WTC11 (cell line): ENCODE measurements around the gene SPG21. TPM values are rescaled to one million over a fixed set of nuclear protein-coding genes. Genes with fewer than 3 reads are reported as not detected.

ENCODE experiments used
- ATAC-seq: fragments of 200-7000 bp; cut with Tn5 transposase; 2 replicates; pipeline ENCODE4 v1.10.0; 2021; ENCODE audit warnings: mild to moderate bottlenecking, moderate library complexity
- CTCF ChIA-PET: fragments of 300-600 bp; sonication (Branson Sonifier 250); formaldehyde crosslinking; loops from one replicate; lab custom pipeline; 2021; ENCODE audit warnings: antibody characterized with exemption; lab: Charles Lee
- POLR2A ChIA-PET: fragments of 350-600 bp; sonication (Branson Sonifier 250); formaldehyde crosslinking; loops from one replicate; lab custom pipeline; 2021; ENCODE audit warnings: antibody characterized with exemption; lab: Charles Lee
- DNase-seq: peaks from one replicate; pipeline ENCODE4 v3.0.0; 2021; ENCODE audit warnings: low spot score
- H3K27ac Mint-ChIP-seq: 2 replicates; pipeline ENCODE4 v1.8.0; 2021; ENCODE audit warnings: mixed read lengths
- H3K27me3 Mint-ChIP-seq: 2 replicates; pipeline ENCODE4 v1.8.0; 2021; ENCODE audit warnings: low read depth, mild to moderate bottlenecking, moderate library complexity, mixed read lengths
- H3K36me3 Mint-ChIP-seq: 2 replicates; pipeline ENCODE4 v1.8.0; 2021; ENCODE audit warnings: mixed read lengths
- H3K4me1 Mint-ChIP-seq: 2 replicates; pipeline ENCODE4 v1.8.0; 2022; ENCODE audit warnings: mixed read lengths
- H3K4me3 Mint-ChIP-seq: 2 replicates; pipeline ENCODE4 v1.8.0; 2021; ENCODE audit warnings: mild to moderate bottlenecking, moderate library complexity, mixed read lengths
- H3K9me3 Mint-ChIP-seq: 2 replicates; pipeline ENCODE4 v1.8.0; 2021; ENCODE audit warnings: mixed read lengths
- CREB1 ChIP-seq: sonication (generic); formaldehyde crosslinking; IDR thresholded peaks from 2 replicates; pipeline ENCODE4 v1.8.0; 2023; ENCODE audit warnings: mild to moderate bottlenecking, missing genetic modification reagents
- FOXJ3 ChIP-seq: sonication (generic); formaldehyde crosslinking; IDR thresholded peaks from 2 replicates; pipeline ENCODE4 v1.9.0; 2021; ENCODE audit warnings: missing genetic modification reagents, mild to moderate bottlenecking, borderline replicate concordance
- GTF2I ChIP-seq: fragments of 250-450 bp; sonication (Bioruptor Pico); conservative IDR thresholded peaks from 2 replicates; pipeline ENCODE4 v1.4.0; 2021; ENCODE audit warnings: mild to moderate bottlenecking
- JAZF1 ChIP-seq: fragments of 250-450 bp; sonication (Bioruptor Pico); IDR thresholded peaks from 2 replicates; pipeline ENCODE4 v1.9.0; 2021; ENCODE audit warnings: moderate library complexity, mild to moderate bottlenecking, inconsistent platforms
- KAT7 ChIP-seq: sonication (generic); formaldehyde crosslinking; IDR thresholded peaks from 2 replicates; pipeline ENCODE4 v1.8.1; 2023; ENCODE audit warnings: missing genetic modification reagents, mild to moderate bottlenecking, borderline replicate concordance
- MXD4 ChIP-seq: fragments of 250-450 bp; sonication (Bioruptor Pico); IDR thresholded peaks from 2 replicates; pipeline ENCODE4 v1.8.0; 2021; ENCODE audit warnings: mild to moderate bottlenecking, moderate library complexity, borderline replicate concordance
- MYBL2 ChIP-seq: sonication (generic); formaldehyde crosslinking; IDR thresholded peaks from 2 replicates; pipeline ENCODE4 v1.8.1; 2023; ENCODE audit warnings: mild to moderate bottlenecking, moderate library complexity, missing genetic modification reagents
- NFE2L1 ChIP-seq: sonication (generic); formaldehyde crosslinking; IDR thresholded peaks from 2 replicates; pipeline ENCODE4 v1.8.1; 2023; ENCODE audit warnings: missing genetic modification reagents
- NFYB ChIP-seq: sonication (generic); formaldehyde crosslinking; conservative IDR thresholded peaks from 2 replicates; pipeline ENCODE4 v1.8.0; 2022; ENCODE audit warnings: low read depth, missing genetic modification reagents
- SMAD3 ChIP-seq: sonication (generic); formaldehyde crosslinking; IDR thresholded peaks from 2 replicates; pipeline ENCODE4 v1.8.0; 2022; ENCODE audit warnings: missing genetic modification reagents, mild to moderate bottlenecking, borderline replicate concordance
- SMAD4 ChIP-seq: sonication (generic); formaldehyde crosslinking; IDR thresholded peaks from 2 replicates; pipeline ENCODE4 v1.8.0; 2022; ENCODE audit warnings: mild to moderate bottlenecking, missing genetic modification reagents
- SP1 ChIP-seq: sonication (generic); formaldehyde crosslinking; conservative IDR thresholded peaks from 2 replicates; pipeline ENCODE4 v1.8.1; 2022; ENCODE audit warnings: missing genetic modification reagents
- TCF7 ChIP-seq: sonication (generic); formaldehyde crosslinking; IDR thresholded peaks from 2 replicates; pipeline ENCODE4 v1.8.0; 2022; ENCODE audit warnings: mild to moderate bottlenecking, low read depth, missing genetic modification reagents, moderate library complexity
- ZBTB21 ChIP-seq: sonication (generic); formaldehyde crosslinking; IDR thresholded peaks from 2 replicates; pipeline ENCODE4 v1.8.1; 2023; ENCODE audit warnings: mild to moderate bottlenecking, missing genetic modification reagents, borderline replicate concordance
- ZNF416 ChIP-seq: fragments of 250-450 bp; sonication (Bioruptor Pico); IDR thresholded peaks from 2 replicates; pipeline ENCODE4 v1.9.0; 2021; ENCODE audit warnings: mild to moderate bottlenecking, inconsistent platforms
- ZNF532 ChIP-seq: fragments of 250-450 bp; sonication (Bioruptor Pico); IDR thresholded peaks from 2 replicates; pipeline ENCODE4 v1.9.0; 2021; ENCODE audit warnings: mild to moderate bottlenecking, borderline replicate concordance
- total RNA-seq: library from RNA; stranded (reverse); gene quantifications from 3 replicates; pipeline ENCODE4 v1.2.3, GENCODE V29; 2021
- TF ChIP-seq, protein P1 (sequence below): sonication (generic); formaldehyde crosslinking; conservative IDR thresholded peaks from 2 replicates; pipeline ENCODE4 v1.8.1; 2023; ENCODE audit warnings: mild to moderate bottlenecking, low read depth, missing genetic modification reagents, moderate library complexity
- TF ChIP-seq, protein P2 (sequence below): sonication (generic); formaldehyde crosslinking; IDR thresholded peaks from 2 replicates; pipeline ENCODE4 v1.8.1; 2023; ENCODE audit warnings: mild to moderate bottlenecking, missing genetic modification reagents, moderate library complexity
- TF ChIP-seq, protein P3 (sequence below): sonication (generic); formaldehyde crosslinking; IDR thresholded peaks from 2 replicates; pipeline ENCODE4 v1.8.0; 2022; ENCODE audit warnings: mild to moderate bottlenecking, missing genetic modification reagents
- TF ChIP-seq, protein P4 (sequence below): sonication (generic); formaldehyde crosslinking; IDR thresholded peaks from 2 replicates; pipeline ENCODE4 v1.8.1; 2023; ENCODE audit warnings: mild to moderate bottlenecking, missing genetic modification reagents

The SPG21 gene
- total RNA-seq, 1 experiment from 2014 or later, result 69.9 TPM

DNA sequence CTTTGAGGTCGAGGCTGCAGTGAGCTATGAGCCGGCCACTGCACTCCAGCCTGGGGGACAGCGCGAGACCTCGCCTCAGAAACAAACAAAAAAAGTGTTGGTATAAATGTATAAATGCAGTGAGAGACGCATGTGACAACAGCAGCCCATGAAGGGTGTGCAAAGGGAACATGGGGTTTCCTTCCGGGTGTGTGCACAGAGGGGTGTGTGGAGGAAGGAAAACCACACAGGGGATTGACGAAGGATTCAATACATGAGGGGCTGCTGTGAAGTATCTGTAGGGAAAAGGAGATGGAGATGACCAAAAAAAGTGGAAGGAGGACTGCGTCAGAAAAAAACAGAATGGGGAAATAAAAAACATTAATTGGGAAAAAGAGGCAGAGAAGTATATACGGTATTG, 38.6 kb upstream of the SPG21 start:
- no peak for DNase-seq
- TF ChIP-seq, protein P1, sequence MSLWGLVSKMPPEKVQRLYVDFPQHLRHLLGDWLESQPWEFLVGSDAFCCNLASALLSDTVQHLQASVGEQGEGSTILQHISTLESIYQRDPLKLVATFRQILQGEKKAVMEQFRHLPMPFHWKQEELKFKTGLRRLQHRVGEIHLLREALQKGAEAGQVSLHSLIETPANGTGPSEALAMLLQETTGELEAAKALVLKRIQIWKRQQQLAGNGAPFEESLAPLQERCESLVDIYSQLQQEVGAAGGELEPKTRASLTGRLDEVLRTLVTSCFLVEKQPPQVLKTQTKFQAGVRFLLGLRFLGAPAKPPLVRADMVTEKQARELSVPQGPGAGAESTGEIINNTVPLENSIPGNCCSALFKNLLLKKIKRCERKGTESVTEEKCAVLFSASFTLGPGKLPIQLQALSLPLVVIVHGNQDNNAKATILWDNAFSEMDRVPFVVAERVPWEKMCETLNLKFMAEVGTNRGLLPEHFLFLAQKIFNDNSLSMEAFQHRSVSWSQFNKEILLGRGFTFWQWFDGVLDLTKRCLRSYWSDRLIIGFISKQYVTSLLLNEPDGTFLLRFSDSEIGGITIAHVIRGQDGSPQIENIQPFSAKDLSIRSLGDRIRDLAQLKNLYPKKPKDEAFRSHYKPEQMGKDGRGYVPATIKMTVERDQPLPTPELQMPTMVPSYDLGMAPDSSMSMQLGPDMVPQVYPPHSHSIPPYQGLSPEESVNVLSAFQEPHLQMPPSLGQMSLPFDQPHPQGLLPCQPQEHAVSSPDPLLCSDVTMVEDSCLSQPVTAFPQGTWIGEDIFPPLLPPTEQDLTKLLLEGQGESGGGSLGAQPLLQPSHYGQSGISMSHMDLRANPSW, result no peak
- TF ChIP-seq, protein P2, sequence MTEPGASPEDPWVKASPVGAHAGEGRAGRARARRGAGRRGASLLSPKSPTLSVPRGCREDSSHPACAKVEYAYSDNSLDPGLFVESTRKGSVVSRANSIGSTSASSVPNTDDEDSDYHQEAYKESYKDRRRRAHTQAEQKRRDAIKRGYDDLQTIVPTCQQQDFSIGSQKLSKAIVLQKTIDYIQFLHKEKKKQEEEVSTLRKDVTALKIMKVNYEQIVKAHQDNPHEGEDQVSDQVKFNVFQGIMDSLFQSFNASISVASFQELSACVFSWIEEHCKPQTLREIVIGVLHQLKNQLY (CRISPR knock-in tag), result no peak
- TF ChIP-seq TCF7 (CRISPR knock-in tag), result no peak
- no peak for TF ChIP-seq NFYB
- TF ChIP-seq FOXJ3 (CRISPR knock-in tag), result no peak
- no peak for TF ChIP-seq GTF2I (CRISPR knock-in tag)
- TF ChIP-seq, protein P3, sequence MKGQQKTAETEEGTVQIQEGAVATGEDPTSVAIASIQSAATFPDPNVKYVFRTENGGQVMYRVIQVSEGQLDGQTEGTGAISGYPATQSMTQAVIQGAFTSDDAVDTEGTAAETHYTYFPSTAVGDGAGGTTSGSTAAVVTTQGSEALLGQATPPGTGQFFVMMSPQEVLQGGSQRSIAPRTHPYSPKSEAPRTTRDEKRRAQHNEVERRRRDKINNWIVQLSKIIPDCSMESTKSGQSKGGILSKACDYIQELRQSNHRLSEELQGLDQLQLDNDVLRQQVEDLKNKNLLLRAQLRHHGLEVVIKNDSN (CRISPR knock-in tag), result no peak
- TF ChIP-seq SMAD3 (CRISPR knock-in tag), result no peak
- TF ChIP-seq ZNF416 (CRISPR knock-in tag), result no peak
- TF ChIP-seq ZNF532 (CRISPR knock-in tag), result no peak
- TF ChIP-seq JAZF1 (CRISPR knock-in tag), result no peak
- TF ChIP-seq ZBTB21 (CRISPR knock-in tag), result no peak
- no peak for TF ChIP-seq MXD4 (CRISPR knock-in tag)
- no peak for TF ChIP-seq KAT7 (CRISPR knock-in tag)
- no peak for TF ChIP-seq MYBL2 (CRISPR knock-in tag)
- no peak for TF ChIP-seq NFE2L1 (CRISPR knock-in tag)
- no peak for TF ChIP-seq SP1 (CRISPR knock-in tag)
- no peak for TF ChIP-seq CREB1
- no peak for TF ChIP-seq SMAD4
- TF ChIP-seq, protein P4, sequence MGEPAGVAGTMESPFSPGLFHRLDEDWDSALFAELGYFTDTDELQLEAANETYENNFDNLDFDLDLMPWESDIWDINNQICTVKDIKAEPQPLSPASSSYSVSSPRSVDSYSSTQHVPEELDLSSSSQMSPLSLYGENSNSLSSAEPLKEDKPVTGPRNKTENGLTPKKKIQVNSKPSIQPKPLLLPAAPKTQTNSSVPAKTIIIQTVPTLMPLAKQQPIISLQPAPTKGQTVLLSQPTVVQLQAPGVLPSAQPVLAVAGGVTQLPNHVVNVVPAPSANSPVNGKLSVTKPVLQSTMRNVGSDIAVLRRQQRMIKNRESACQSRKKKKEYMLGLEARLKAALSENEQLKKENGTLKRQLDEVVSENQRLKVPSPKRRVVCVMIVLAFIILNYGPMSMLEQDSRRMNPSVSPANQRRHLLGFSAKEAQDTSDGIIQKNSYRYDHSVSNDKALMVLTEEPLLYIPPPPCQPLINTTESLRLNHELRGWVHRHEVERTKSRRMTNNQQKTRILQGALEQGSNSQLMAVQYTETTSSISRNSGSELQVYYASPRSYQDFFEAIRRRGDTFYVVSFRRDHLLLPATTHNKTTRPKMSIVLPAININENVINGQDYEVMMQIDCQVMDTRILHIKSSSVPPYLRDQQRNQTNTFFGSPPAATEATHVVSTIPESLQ (CRISPR knock-in tag), result no peak
- TF ChIP-seq, all 79 proteins: peak for 0
- H3K36me3 Mint-ChIP-seq, result peaks cover 8% of the 10 kb centered on the region
- ChIA-PET POLR2A (no interaction called here), CTCF (interaction anchor here (0.5 to 1.5 kb wide), 2 partner anchors 39 to 49 kb away, joined by 3 to 4 read pairs; no protein-coding TSS in a partner anchor)
- peaks cover 6% of the 10 kb centered on the region for H3K27me3 Mint-ChIP-seq
- H3K4me1 Mint-ChIP-seq, result peaks cover 22% of the 10 kb centered on the region
- no peak for ATAC-seq
- no peak overlapping the region for H3K27ac Mint-ChIP-seq
- no peaks in the 10 kb centered on the region for H3K9me3 Mint-ChIP-seq
- H3K4me3 Mint-ChIP-seq, result peak overlapping the region; percentile 75
